SKM-1 (cell line): ENCODE measurements around the gene MYLK.
A peak's percentile ranks its signal among the peaks of the same experiment; 100 is the strongest.
"Not testable (repeated sequence)": the region's sequence is repeated elsewhere in the genome, so short reads cannot be mapped to it uniquely, and the experiment has no call there.

Experiments used
- DNase-seq: peaks from one replicate; lab custom pipeline; 2025; ENCODE audit not compliant: unreplicated experiment; lab: John Stamatoyannopoulos, UW

The MYLK gene

GRCh38 chr3:123629747-123630047 is 254.4 kb downstream of the MYLK start:
- DNase-seq = no peak

- DNase-seq = no peak
Observed at GRCh38 chr3:123628996-123629746, 255.0 kb downstream of the MYLK start.

GRCh38 chr3:123627673-123628670 is 256.2 kb downstream of the MYLK start:
- DNase-seq = no peak

GRCh38 chr3:123626881-123627280 is 257.3 kb downstream of the MYLK start:
- DNase-seq = no peak

GRCh38 chr3:123624302-123624701 is 259.8 kb downstream of the MYLK start:
- DNase-seq = no peak

GRCh38 chr3:123623346-123623880 is 260.7 kb downstream of the MYLK start:
- DNase-seq = no peak

GRCh38 chr3:123622766-123623165 is 261.4 kb downstream of the MYLK start:
- no peak for DNase-seq

GRCh38 chr3:123621850-123622189 is 262.3 kb downstream of the MYLK start:
- no peak for DNase-seq

GRCh38 chr3:123621186-123621849 is 262.8 kb downstream of the MYLK start:
- no peak for DNase-seq

GRCh38 chr3:123620343-123620742 is 263.8 kb downstream of the MYLK start:
- no peak for DNase-seq

GRCh38 chr3:123618768-123619484 is 265.2 kb downstream of the MYLK start:
- DNase-seq = peak; percentile 83

GRCh38 chr3:123618076-123618708 is 265.9 kb downstream of the MYLK start:
- no peak for DNase-seq

- DNase-seq = no peak
Observed at GRCh38 chr3:123616593-123616992, 267.5 kb downstream of the MYLK start.

- DNase-seq = no peak
Observed at GRCh38 chr3:123613543-123613942, 270.6 kb downstream of the MYLK start.

- not testable (repeated sequence) for DNase-seq
Observed at GRCh38 chr3:123611674-123612073, 272.5 kb downstream of the MYLK start.

GRCh38 chr3:123611082-123611481 is 273.1 kb downstream of the MYLK start:
- no peak for DNase-seq

GRCh38 chr3:123610331-123610730 is 273.8 kb downstream of the MYLK start:
- DNase-seq = no peak

GRCh38 chr3:123609063-123609462 is 275.1 kb downstream of the MYLK start:
- no peak for DNase-seq

GRCh38 chr3:123608263-123608937 is 275.7 kb downstream of the MYLK start:
- no peak for DNase-seq

- no peak for DNase-seq
Observed at GRCh38 chr3:123606527-123606926, 277.6 kb downstream of the MYLK start.
